HepG2 (cell line): ENCODE results near the gene SLCO1B1. TPM values are rescaled to one million over a fixed set of nuclear protein-coding genes. Genes with fewer than 3 reads are reported as not detected.

Source experiments
- ATAC-seq: fragments of 200-7000 bp; cut with Tn5 transposase; 3 replicates; pipeline ENCODE4 v1.9.1; 2020; ENCODE audit warnings: mild to moderate bottlenecking, moderate library complexity
- BruUV-seq: library from RNA; stranded (reverse); fragments of 400-500 nt; replicated peaks from 2 replicates; lab custom pipeline; 2021; lab: Mats Ljungman, UMichigan
- CTCF ChIA-PET: fragments of 300-600 bp; formaldehyde crosslinking; extraction: SDS; loops from one replicate; lab custom pipeline; 2021; ENCODE audit warnings: low total read pairs, inconsistent platforms, low intra/inter-chr PET ratio; lab: Yijun Ruan, JAX
- POLR2A ChIA-PET: fragments of 350-600 bp; sonication (Branson Sonifier 250); formaldehyde crosslinking; loops from one replicate; lab custom pipeline; 2020; ENCODE audit warnings: antibody characterized with exemption, inconsistent platforms; lab: Yijun Ruan, JAX
- DNase-seq: peaks from one replicate; pipeline ENCODE4 v3.0.0-alpha.2; 2015; ENCODE audit warnings: low spot score
- FAIRE-seq: peaks from 3 replicates; lab custom pipeline; 2011; peaks lifted over from hg19 to GRCh38; lab: Jason Lieb, UNC
- H2AFZ ChIP-seq: one replicate; pipeline ENCODE4 v1.6.1; 2011; ENCODE audit warnings: low read length, inconsistent platforms
- H3K27ac ChIP-seq: fragments of 300-600 bp; 3 replicates; pipeline ENCODE4 v1.8.0; 2011; ENCODE audit warnings: mixed run types, mild to moderate bottlenecking, mixed read lengths, low read length, inconsistent platforms; ENCODE audit not compliant: insufficient read depth; ENCODE audit errors: extremely low read length
- H3K27me3 ChIP-seq, 2 experiments: fragments of 200-600 bp in 1 of 2; 2 replicates in 1 of 2; 3 replicates in 1 of 2; pipeline versions ENCODE4 v1.6.0 to v1.8.0; 2011; ENCODE audit warnings: low read length in 2 of 2, mild to moderate bottlenecking in 2 of 2, moderate library complexity in 2 of 2, inconsistent platforms in 1 of 2; ENCODE audit not compliant: insufficient read depth in 2 of 2, control insufficient read depth in 1 of 2
- H3K36me3 ChIP-seq, 2 experiments: fragments of 200-600 bp in 1 of 2; replicated peaks in 1 of 2; 2 replicates in 1 of 2; 3 replicates in 1 of 2; pipeline versions ENCODE4 v1.5.1 to v1.8.0; 2011; ENCODE audit warnings: low read length in 2 of 2, inconsistent platforms in 1 of 2; ENCODE audit not compliant: insufficient read depth in 2 of 2, control insufficient read depth in 1 of 2
- H3K4me1 ChIP-seq: 2 replicates; pipeline ENCODE4 v1.5.1; 2012; ENCODE audit warnings: low read length, inconsistent platforms; ENCODE audit not compliant: insufficient read depth
- H3K4me2 ChIP-seq: 2 replicates; pipeline ENCODE4 v1.6.0; 2011; ENCODE audit warnings: low read depth, low read length, inconsistent platforms
- H3K4me3 ChIP-seq, 3 experiments: fragments of 200-600 bp in 1 of 3; sonication (generic), shearing (Covaris generic) in 1 of 3; replicated peaks in 1 of 3; 2 replicates each; pipeline ENCODE4 v1.5.1; 2011 to 2016; ENCODE audit warnings: low read length in 3 of 3, inconsistent platforms in 2 of 3, low read depth in 2 of 3, mild to moderate bottlenecking in 2 of 3, control low read depth in 1 of 3, mixed read lengths in 1 of 3; ENCODE audit not compliant: insufficient read depth in 1 of 3
- H3K79me2 ChIP-seq: one replicate; pipeline ENCODE4 v1.6.1; 2011; ENCODE audit warnings: low read length, inconsistent platforms; ENCODE audit not compliant: insufficient read depth
- H3K9ac ChIP-seq: 2 replicates; pipeline ENCODE4 v1.6.0; 2011; ENCODE audit warnings: mild to moderate bottlenecking, low read depth, low read length, inconsistent platforms; ENCODE audit not compliant: insufficient read depth
- H3K9me3 ChIP-seq: 2 replicates; pipeline ENCODE4 v1.5.1; 2012; ENCODE audit warnings: mild to moderate bottlenecking, low read length
- H4K20me1 ChIP-seq: 2 replicates; pipeline ENCODE4 v1.6.0; 2011; ENCODE audit warnings: inconsistent platforms, mild to moderate bottlenecking, low read length, moderate library complexity; ENCODE audit not compliant: insufficient read depth
- ELK4 ChIP-seq: sonication (generic); formaldehyde crosslinking; IDR thresholded peaks from 2 replicates; pipeline ENCODE4 v1.9.0; 2021; ENCODE audit warnings: missing genetic modification reagents, borderline replicate concordance
- EZH2 ChIP-seq: conservative IDR thresholded peaks from 2 replicates; pipeline ENCODE4 v1.6.1; 2012; ENCODE audit warnings: mild to moderate bottlenecking, low read depth, low read length, moderate library complexity
- GFI1 ChIP-seq: sonication (generic); formaldehyde crosslinking; IDR thresholded peaks from 2 replicates; pipeline ENCODE4 v1.5.0; 2020; ENCODE audit warnings: missing genetic modification reagents, mild to moderate bottlenecking, borderline replicate concordance
- HMG20A ChIP-seq: IDR thresholded peaks from 2 replicates; pipeline ENCODE4 v1.6.1; 2016; ENCODE audit warnings: borderline replicate concordance
- NFIC ChIP-seq: IDR thresholded peaks from 2 replicates; pipeline ENCODE4 v1.6.1; 2012; ENCODE audit warnings: mild to moderate bottlenecking, low read length, inconsistent platforms
- TAF15 ChIP-seq: fragments of 200-400 bp; formaldehyde crosslinking; IDR thresholded peaks from one replicate; pipeline ENCODE4 v1.6.1; 2018; ENCODE audit warnings: mild to moderate bottlenecking, low read depth, low read length; ENCODE audit not compliant: poor library complexity, severe bottlenecking
- ZNF558 ChIP-seq: sonication (generic); formaldehyde crosslinking; IDR thresholded peaks from 2 replicates; pipeline ENCODE4 v1.9.0; 2022; ENCODE audit warnings: mild to moderate bottlenecking, missing genetic modification reagents, borderline replicate concordance
- WGBS: methylation state at CpG from one replicate; pipeline ENCODE4 v1.1.6; 2017; ENCODE audit warnings: low lambda C conversion rate; 5-methylcytosine and 5-hydroxymethylcytosine counted together
- in situ Hi-C: cut with HindIII; loops from 2 replicates; pipeline ENCODE4 v1.10.0; 2017; ENCODE audit warnings: low pct_unique_long_range_greater_than_20kb; ENCODE audit not compliant: extremely low pct_ligation_motif_present
- intact Hi-C: fragments of 100-400 bp; cut with micrococcal nuclease; formaldehyde crosslinking; loops from one replicate; pipeline ENCODE4 v1.10.0; 2022; ENCODE audit not compliant: unreplicated experiment
- polyA plus RNA-seq, 8 experiments: library from polyadenylated mRNA; depleted of rRNA in 3 of 8; stranded (reverse) in 7 of 8; unstranded in 1 of 8; fragments of >200 nt; fragmentation: Illumina TruSeq in 4 of 8; extraction: Trizol in 4 of 8; gene quantifications; 2 replicates each; pipeline versions ENCODE4 v1.2.1 to v1.2.3, GENCODE V29; 2011 to 2016; ENCODE audit warnings: low read depth in 4 of 8, missing spikeins in 1 of 8, mixed read lengths in 1 of 8; ENCODE audit not compliant: insufficient read depth in 1 of 8
- total RNA-seq, 5 experiments: library from RNA; depleted of rRNA; stranded (reverse); fragments of >200 nt; fragmentation: Illumina TruSeq; extraction: Trizol; gene quantifications; 2 replicates each; pipeline ENCODE4 v1.2.3, GENCODE V29; 2016; ENCODE audit warnings: low read depth in 1 of 5
- TF ChIP-seq, protein P1 (sequence below): sonication (generic); formaldehyde crosslinking; IDR thresholded peaks from 2 replicates; pipeline ENCODE4 v1.5.0; 2020; ENCODE audit warnings: missing genetic modification reagents
- TF ChIP-seq, protein P2 (sequence below), 2 experiments: sonication (generic) in 1 of 2; formaldehyde crosslinking in 1 of 2; IDR thresholded peaks; 2 replicates each; pipeline versions ENCODE4 v1.4.0 to v1.6.1; 2018 to 2020; ENCODE audit warnings: missing genetic modification reagents in 2 of 2, borderline replicate concordance in 1 of 2, low read depth in 1 of 2, mild to moderate bottlenecking in 1 of 2, missing biosample characterization in 1 of 2
- TF ChIP-seq, protein P3 (sequence below): sonication (generic); formaldehyde crosslinking; IDR thresholded peaks from 2 replicates; pipeline ENCODE4 v1.4.0; 2020; ENCODE audit warnings: missing genetic modification reagents, mild to moderate bottlenecking, borderline replicate concordance

SLCO1B1 gene
- total and polyA plus RNA-seq, 2 of the 13 experiments (the other 11 are each of a cell fraction or from before 2014, with no cell fraction given): not detected

DNA sequence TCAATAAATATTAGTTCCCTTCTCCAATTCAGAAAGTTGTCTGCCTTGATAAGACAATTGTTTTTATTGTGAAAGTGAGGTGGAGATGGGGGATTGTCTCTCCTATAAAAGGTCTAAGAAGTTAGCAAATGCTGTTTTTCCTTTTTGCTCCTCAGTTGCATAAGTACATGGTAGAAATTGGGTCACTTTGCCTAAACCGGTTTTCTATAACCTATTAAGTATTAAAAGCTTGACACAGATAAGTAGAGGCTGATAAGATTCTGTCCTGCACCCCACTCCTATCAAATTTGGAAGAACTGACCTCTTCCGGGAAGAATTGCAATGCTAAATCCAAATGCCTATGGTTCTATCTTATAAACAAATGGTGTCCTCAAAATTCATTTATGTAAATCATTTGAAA is 7.0 kb downstream of the SLCO1B1 start:
- no peak for FAIRE-seq
- BruUV-seq: no TSS peak
- no peak overlapping the region for H3K9ac ChIP-seq
- no peaks in the 10 kb centered on the region for H3K36me3 ChIP-seq
- H3K27me3 ChIP-seq: no peaks in the 10 kb centered on the region
- no peaks in the 10 kb centered on the region for H4K20me1 ChIP-seq
- H2AFZ ChIP-seq: no peak overlapping the region
- ATAC-seq: no peak
- ChIA-PET POLR2A (no interaction called here), CTCF (no interaction called here)
- peaks cover 12% of the 10 kb centered on the region for H3K9me3 ChIP-seq
- DNase-seq: no peak
- TF ChIP-seq ZNF558 (CRISPR knock-in tag) (no peak), TAF15 (no peak), ELK4 (CRISPR knock-in tag) (no peak), HMG20A (CRISPR knock-in tag) (no peak), EZH2 (no peak), GFI1 (no peak), NFIC (no peak)
- TF ChIP-seq, protein P1, sequence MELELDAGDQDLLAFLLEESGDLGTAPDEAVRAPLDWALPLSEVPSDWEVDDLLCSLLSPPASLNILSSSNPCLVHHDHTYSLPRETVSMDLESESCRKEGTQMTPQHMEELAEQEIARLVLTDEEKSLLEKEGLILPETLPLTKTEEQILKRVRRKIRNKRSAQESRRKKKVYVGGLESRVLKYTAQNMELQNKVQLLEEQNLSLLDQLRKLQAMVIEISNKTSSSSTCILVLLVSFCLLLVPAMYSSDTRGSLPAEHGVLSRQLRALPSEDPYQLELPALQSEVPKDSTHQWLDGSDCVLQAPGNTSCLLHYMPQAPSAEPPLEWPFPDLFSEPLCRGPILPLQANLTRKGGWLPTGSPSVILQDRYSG: no peak
- TF ChIP-seq, protein P2, sequence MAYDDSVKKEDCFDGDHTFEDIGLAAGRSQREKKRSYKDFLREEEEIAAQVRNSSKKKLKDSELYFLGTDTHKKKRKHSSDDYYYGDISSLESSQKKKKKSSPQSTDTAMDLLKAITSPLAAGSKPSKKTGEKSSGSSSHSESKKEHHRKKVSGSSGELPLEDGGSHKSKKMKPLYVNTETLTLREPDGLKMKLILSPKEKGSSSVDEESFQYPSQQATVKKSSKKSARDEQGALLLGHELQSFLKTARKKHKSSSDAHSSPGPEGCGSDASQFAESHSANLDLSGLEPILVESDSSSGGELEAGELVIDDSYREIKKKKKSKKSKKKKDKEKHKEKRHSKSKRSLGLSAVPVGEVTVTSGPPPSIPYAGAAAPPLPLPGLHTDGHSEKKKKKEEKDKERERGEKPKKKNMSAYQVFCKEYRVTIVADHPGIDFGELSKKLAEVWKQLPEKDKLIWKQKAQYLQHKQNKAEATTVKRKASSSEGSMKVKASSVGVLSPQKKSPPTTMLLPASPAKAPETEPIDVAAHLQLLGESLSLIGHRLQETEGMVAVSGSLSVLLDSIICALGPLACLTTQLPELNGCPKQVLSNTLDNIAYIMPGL (CRISPR knock-in tag; IDR thresholded peaks at IDR 0.05; ENCODE audit: borderline replicate concordance in 1 of 2, low read depth in 1 of 2): no peak
- TF ChIP-seq, protein P3, sequence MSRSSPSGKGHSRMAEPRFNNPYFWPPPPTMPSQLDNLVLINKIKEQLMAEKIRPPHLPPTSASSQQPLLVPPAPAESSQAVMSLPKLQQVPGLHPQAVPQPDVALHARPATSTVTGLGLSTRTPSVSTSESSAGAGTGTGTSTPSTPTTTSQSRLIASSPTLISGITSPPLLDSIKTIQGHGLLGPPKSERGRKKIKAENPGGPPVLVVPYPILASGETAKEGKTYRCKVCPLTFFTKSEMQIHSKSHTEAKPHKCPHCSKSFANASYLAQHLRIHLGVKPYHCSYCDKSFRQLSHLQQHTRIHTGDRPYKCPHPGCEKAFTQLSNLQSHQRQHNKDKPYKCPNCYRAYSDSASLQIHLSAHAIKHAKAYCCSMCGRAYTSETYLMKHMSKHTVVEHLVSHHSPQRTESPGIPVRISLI (CRISPR knock-in tag): no peak
- in situ Hi-C loops: no loop called here
- H3K4me3 ChIP-seq: no peak overlapping the region
- intact Hi-C loops: no loop called here
- no peak overlapping the region for H3K27ac ChIP-seq
- H3K4me2 ChIP-seq: no peak overlapping the region
- WGBS: 27% methylated on average over 2 of the region's 2 CpGs
- no peaks in the 10 kb centered on the region for H3K4me1 ChIP-seq
- no peaks in the 10 kb centered on the region for H3K79me2 ChIP-seq
